Measurements from ENCODE around the gene IGF2BP2. TPM values are rescaled to one million over a fixed set of nuclear protein-coding genes. Genes with fewer than 3 reads are reported as not detected.

The IGF2BP2 gene
- polyA plus RNA-seq, 1 donor: 129 TPM

DNA sequence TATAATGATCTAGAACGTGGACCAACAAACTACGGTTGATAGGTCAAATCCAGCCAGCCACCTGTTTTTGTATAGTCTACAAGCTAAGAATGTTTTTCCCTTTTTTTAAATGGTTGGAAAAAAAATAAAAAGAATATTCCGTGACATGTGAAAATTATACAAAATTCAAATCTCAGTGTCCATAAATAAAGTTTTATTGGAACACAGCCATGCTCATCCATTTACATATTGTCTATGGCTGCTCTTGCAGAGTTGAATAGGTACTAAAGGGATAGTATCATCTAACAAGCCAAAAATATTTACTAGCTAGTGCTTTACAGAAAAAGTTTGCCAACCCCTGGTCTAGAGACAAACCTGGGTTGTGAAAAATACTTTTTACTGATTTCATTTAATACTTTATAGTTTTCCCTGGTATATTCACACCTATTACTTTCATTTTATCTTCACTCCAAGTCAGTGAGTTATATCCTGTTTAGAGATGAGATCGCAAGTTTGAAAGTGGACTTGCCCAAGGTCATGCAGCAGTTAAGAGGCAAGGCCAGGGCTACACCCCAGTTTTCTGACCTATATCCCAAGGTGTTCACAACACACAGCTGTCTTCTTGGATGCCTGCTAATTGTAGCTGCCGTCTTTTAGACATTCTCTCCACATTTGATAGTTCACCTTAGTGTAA, 58.4 kb downstream of the IGF2BP2 start:
- no peak for DNase-seq

DNA sequence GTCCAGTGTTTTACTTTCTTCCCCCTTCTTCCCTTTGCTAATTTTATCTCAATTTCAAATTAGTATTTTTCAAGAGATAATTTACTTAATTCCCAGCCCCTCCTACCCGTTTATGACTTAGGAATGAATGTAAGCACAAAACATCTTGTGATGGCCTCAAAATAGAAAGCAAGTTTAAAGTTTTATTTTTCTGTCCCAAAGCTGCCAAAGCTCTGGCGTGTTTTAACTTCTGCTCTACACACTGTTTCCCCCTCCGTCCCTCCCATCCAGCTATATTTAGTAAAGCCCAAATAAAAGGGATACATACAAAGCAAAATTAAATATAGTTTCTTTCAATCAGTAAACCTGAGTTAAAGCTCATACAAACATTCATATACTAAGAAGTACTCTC, 59.9 kb downstream of the IGF2BP2 start:
- no peak for DNase-seq

- DNase-seq: no peak
Observed at GRCh38 chr3:185764163-185764979, 60.5 kb downstream of the IGF2BP2 start.

DNA sequence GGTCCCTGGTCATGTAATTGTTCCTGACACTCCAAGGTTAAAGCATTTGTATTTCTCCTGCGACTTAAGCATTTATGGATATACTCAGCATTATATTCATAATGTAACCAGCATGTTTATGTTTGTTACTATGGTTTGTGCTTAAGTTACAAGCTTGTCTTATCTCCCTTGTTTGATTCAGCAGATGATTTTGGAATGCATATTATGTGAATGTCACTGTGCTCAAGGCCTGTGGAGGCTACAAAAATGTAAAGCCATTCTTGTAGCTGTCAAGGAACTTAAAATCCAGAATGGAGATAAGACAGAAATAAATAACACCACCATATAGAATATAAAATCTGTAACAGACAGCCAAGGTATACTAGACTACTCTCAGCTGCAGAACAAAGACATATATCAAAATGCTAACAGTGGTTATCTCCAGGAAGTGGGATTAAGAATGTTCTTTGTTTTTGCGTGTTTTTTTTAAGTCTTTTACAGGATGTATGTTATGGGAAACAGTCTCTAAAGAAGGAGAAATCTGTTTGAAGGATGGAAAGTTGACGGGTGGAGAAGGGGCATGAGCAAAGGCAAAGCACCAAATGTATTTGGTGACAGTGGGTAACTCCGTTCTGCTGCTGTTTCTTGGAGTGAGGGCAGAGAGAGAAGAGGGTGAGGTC, 61.4 kb downstream of the IGF2BP2 start:
- DNase-seq: no peak

DNA sequence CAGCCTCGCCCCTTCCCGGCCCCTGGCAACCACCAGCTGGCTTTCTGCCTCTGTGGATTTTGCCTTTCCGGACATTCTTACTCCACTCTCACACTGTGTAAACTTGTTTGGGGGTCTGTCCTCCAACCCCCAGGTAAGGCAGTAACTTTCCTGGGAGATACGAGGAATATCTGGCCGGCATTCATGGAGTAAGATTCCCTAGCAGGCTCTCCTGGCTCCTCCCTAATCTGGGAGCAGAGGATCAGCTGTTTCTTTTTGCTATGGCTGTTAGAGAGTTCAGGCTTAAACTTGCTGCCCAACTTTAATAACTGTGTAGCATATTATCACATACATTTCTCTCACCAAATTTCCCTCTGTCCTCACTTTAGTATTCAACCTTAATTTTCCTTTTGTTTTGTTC, 64.3 kb downstream of the IGF2BP2 start:
- DNase-seq: no peak

DNA sequence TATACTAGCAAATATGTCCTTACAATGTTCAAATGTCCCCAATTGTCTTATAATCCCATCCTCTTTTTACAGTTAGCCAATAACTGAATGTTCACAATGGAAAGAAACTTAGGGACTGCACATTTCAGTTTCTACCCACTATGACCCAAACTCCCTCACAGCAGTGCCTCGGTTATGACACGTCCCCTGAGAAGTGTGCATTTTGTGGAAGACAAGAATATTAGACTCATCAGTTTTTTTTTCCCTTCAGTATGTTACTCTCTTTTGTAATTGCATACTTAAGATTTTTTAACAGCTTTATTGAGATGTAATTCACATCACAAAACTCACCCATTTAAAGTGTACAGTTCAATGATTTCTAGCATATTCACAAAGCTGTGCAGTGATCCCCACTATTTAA, 64.8 kb downstream of the IGF2BP2 start:
- DNase-seq: no peak

GRCh38 chr3:185759512-185759911, 65.3 kb downstream of the IGF2BP2 start:
- DNase-seq: no peak

DNA sequence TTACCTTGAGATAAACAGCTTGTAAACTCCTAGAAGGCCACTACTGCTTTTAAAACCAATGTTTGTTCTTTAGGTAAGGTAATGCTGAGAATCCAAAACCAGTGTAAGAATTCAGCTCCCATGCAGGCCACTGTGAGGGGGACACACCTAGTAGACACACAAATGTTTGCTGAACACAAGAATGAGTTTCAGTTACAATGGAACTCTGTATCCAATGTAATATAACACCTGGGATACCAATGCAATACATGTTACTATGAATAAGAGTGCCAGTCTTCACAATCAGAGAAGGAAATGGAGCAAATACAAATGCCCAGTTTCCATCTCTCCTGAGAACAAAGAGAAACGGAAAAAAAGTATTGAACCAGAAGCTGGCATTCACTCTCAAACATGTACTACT, 65.9 kb downstream of the IGF2BP2 start:
- no peak for DNase-seq

- DNase-seq: no peak
Observed at GRCh38 chr3:185757176-185757575, 67.7 kb downstream of the IGF2BP2 start.

DNA sequence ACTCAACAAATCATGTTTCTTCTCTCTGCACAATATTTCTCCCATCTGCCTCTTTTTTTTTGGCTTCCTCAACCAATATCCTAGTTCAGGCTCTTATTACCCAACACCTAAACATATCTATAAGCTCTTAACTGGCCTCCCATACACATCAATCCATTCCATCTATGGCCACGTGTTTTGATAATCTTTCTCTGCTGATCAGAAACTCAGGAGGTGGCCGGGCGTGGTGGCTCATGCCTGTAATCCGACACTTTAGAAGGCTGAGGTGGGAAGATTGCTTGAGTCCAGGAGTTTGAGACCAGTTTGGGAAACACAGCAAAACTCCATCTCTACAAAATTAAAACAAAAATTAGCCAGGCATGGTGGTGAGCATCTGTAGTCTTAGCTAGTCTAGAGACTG, 68.4 kb downstream of the IGF2BP2 start:
- no peak for DNase-seq

- no peak for DNase-seq
Observed at GRCh38 chr3:185754920-185755319, 69.9 kb downstream of the IGF2BP2 start.

DNA sequence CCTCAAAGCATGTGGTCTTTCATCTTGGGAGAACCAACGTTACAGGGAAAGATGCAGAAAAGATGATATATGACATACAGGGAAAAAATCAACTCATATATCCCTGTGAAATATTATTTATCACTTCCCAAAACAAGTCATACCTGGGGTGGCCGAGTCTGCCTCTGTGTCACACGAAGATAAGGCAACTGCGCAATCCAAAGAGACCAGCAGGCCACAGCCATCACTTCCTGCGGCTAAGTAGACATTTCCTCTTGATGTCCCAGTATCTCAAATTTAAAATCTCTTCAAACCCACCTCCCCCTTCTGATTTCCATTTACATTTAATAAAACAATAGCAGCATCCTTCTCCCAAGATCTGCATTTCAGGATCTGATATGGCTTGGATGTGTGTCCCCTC, 71.5 kb downstream of the IGF2BP2 start:
- no peak for DNase-seq

GRCh38 chr3:185750702-185751101, 74.1 kb downstream of the IGF2BP2 start:
- DNase-seq: no peak

GRCh38 chr3:185750015-185750414, 74.8 kb downstream of the IGF2BP2 start:
- no peak for DNase-seq

GRCh38 chr3:185746470-185746869, 78.4 kb downstream of the IGF2BP2 start:
- no peak for DNase-seq

DNA sequence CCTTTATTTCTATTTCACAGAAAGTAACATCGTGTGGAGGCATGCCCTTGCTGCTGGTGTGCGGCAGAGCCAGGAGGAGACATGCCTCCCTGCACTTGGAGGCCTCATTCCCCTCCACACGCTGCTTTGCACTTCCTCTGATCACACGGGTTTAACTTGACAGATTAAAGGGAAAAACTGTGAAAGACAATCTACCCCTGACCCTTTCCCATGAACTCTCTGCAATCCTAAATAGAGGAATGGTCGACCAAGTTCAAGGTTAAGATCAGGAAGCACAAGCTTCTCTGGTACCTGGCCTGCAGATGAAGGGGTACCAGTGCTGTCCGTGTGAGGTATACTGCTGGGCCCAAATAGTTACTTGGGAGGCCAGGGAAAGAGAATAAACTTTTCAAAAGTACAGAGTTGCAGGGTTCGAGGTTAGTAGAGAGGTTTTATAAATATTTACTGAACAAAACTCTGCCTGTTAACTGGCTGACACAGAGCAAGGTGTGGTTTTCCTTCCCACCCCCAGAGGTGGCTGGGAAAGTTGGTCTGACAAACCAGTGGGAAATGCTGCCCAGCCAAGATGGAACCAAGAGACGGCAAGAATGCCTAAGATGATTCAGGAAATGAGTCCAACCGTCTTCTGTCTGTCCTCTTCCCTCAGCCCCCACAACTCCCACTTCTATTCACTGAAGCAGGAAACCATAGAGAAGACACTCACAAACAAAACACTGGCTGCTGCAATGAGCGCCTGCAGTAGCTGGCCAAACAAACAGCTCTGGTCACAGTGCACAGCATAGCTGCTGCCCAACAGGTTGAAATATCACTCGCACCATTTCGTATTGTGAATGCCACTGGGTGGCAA, 79.6 kb downstream of the IGF2BP2 start:
- DNase-seq: peak; percentile 55

DNA sequence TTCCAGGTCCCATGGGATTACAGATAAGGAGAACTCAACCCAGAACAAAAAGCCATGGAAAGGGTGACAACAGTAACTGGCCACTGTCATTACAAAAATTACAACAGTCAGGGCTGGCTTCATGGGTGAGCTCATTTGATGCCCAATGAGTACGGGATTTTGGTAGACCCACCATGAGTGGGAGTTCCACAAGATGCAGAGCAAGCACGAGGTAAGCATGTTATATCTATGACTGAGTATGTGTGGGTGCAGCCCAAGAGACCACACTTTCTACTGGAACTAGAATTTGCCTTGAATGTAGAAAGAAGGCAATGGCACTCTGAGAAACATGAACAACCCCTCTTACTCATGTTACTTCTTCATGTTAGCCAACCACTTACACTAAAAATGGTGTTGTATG, 83.3 kb downstream of the IGF2BP2 start:
- no peak for DNase-seq

- DNase-seq: no peak
Observed at GRCh38 chr3:185740133-185740532, 84.7 kb downstream of the IGF2BP2 start.

- no peak for DNase-seq
Observed at GRCh38 chr3:185739264-185739701, 85.6 kb downstream of the IGF2BP2 start.

GRCh38 chr3:185737740-185738680, 86.8 kb downstream of the IGF2BP2 start:
- no peak for DNase-seq

GRCh38 chr3:185737020-185737419, 87.8 kb downstream of the IGF2BP2 start:
- no peak for DNase-seq
